ENCODE results near the gene LDB3.
A peak's percentile ranks its signal among the peaks of the same experiment; 100 is the strongest.

LDB3 gene

DNA sequence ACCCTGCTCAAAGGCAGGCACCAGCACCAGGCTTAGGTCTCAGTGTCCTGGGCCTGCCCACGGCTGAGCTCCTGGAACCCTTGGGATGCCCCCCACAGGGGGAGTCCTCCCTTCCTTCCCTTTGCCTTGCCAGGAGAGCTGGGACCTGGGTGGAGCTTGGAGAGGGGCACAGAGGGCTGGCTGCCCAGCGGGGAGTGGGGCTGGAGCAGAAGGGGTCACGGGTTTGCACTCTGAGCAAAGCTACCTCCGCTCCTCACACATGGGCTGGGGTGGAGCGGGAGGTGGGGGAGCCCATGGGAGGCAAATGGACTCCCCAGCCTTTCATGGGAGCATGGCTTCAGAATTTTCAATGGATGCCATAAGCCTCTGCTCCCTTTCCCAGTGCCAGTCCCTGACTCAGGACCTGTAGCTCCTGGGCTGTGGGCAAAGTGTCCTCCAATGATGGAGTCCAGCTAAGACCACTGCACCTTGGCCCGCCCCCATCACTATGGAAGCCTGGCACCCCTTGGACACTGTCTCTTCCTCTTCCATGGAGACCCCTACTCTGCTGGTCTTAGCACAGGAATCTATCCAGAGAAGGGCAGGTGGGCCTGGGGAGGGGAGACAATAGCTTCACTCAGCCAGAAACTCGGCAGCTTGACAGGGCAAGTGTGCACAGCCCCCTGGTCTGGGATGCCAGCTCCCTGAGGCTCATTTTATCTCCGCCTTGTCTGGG, 39.9 kb downstream of the LDB3 start:
- no peak overlapping the region for H3K4me3 ChIP-seq
- no peak overlapping the region for H3K27ac ChIP-seq
- TF ChIP-seq FOXP2 (optimal IDR thresholded peaks at IDR 0.05; ENCODE audit: control extremely low read depth, extremely low read length, insufficient read depth): no peak
- no peak for TF ChIP-seq POLR2AphosphoS5 (IDR thresholded peaks at IDR 0.05; ENCODE audit: borderline replicate concordance, low read depth, low read length)
- TF ChIP-seq EZH2 (IDR thresholded peaks at IDR 0.05): no peak
- H3K9me3 ChIP-seq (ENCODE audit: low read depth, low read length): no peaks in the 10 kb centered on the region
- no peaks in the 10 kb centered on the region for H3K36me3 ChIP-seq (ENCODE audit: insufficient read depth, low read length)
- DNase-seq (ENCODE audit: low read depth, low spot score): no peak
- no peak overlapping the region for H3K9ac ChIP-seq (ENCODE audit: insufficient read length)

DNA sequence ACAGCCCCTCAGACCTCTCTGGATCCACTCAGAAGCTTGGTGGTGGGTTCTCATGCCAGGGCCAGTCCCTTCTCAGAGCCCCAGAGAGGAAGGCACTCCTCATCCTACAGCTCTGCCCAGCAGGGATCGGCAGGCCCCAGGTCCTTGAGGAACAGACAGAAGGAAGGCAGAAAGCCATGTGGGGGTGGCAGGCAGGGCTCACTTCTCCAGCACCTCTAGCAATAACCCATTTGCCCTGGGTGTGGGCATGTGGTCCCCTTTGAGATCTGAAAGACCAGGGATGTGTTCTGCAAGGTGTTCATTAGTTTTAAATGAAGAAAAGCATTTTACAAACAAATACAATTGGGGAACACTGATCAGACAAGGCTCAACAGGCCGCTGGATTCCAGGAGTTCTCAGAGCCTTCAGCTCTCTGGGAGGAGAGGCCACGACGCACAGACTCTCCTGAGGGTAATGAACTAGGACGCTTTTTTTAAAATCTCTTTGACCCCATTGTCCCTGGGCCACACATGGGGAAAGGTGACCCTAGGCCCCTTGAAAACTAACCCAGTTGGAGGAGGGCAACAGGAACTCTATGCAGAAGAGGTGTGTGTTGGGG, 40.6 kb downstream of the LDB3 start:
- no peak overlapping the region for H3K4me3 ChIP-seq
- H3K9me3 ChIP-seq (ENCODE audit: low read depth, low read length): no peaks in the 10 kb centered on the region
- no peak for TF ChIP-seq POLR2AphosphoS5 (IDR thresholded peaks at IDR 0.05; ENCODE audit: borderline replicate concordance, low read depth, low read length)
- TF ChIP-seq FOXP2 (optimal IDR thresholded peaks at IDR 0.05; ENCODE audit: control extremely low read depth, extremely low read length, insufficient read depth): no peak
- no peak for TF ChIP-seq EZH2 (IDR thresholded peaks at IDR 0.05)
- H3K27ac ChIP-seq: no peak overlapping the region
- no peak overlapping the region for H3K9ac ChIP-seq (ENCODE audit: insufficient read length)
- no peak for DNase-seq (ENCODE audit: low read depth, low spot score)
- no peaks in the 10 kb centered on the region for H3K36me3 ChIP-seq (ENCODE audit: insufficient read depth, low read length)

GRCh38 chr10:86709396-86710185, 41.3 kb downstream of the LDB3 start:
- Histone ChIP-seq H3K27ac (no peak overlapping the region), H3K36me3 (ENCODE audit: insufficient read depth, low read length) (no peaks in the 10 kb centered on the region), H3K9ac (ENCODE audit: insufficient read length) (no peak overlapping the region), H3K4me3 (no peak overlapping the region), H3K9me3 (ENCODE audit: low read depth, low read length) (no peaks in the 10 kb centered on the region)
- DNase-seq (ENCODE audit: low read depth, low spot score): no peak
- TF ChIP-seq FOXP2 (optimal IDR thresholded peaks at IDR 0.05; ENCODE audit: control extremely low read depth, extremely low read length, insufficient read depth) (no peak), EZH2 (IDR thresholded peaks at IDR 0.05) (no peak), POLR2AphosphoS5 (IDR thresholded peaks at IDR 0.05; ENCODE audit: borderline replicate concordance, low read depth, low read length) (no peak)

DNA sequence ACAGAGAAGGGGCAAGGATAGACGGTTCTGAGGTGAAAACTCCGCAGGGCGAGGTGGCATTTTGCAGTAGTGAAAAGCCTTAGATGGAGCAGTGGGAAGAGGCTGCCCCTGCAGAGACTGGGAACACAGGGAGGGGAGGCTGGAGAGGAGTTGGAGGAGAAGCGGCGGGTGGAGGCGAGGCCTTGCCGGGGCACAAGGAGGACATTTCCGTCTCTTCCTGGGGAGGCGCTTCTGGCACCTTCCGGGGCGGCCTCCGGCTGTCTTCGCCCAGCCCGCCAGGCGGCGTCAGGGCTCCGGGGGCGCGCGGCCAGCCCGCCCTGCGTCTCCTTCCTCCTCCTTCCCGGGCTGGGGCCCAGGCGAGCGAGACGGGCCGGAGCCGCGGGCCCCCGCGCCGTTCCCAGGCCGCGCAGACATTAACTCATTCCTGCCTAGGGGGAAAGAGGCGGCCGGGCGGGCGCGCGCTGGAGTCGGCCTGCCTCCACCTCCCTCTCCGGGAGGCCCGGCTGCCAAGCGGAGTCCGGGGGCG, 42.7 kb downstream of the LDB3 start:
- Histone ChIP-seq H3K9me3 (ENCODE audit: low read depth, low read length) (no peaks in the 10 kb centered on the region), H3K27ac (no peak overlapping the region; the same call in 1 of the 2 replicates), H3K4me3 (peak overlapping the region; percentile 71), H3K9ac (ENCODE audit: insufficient read length) (peak overlapping the region; percentile 71), H3K36me3 (ENCODE audit: insufficient read depth, low read length) (no peaks in the 10 kb centered on the region)
- DNase-seq (ENCODE audit: low read depth, low spot score): no peak
- TF ChIP-seq FOXP2 (optimal IDR thresholded peaks at IDR 0.05; ENCODE audit: control extremely low read depth, extremely low read length, insufficient read depth) (no peak), EZH2 (IDR thresholded peaks at IDR 0.05) (no peak)

GRCh38 chr10:86711513-86712316, 43.4 kb downstream of the LDB3 start:
- H3K27ac ChIP-seq: no peak overlapping the region; the same call in 1 of the 2 replicates
- peak overlapping the region; percentile 71 for H3K9ac ChIP-seq (ENCODE audit: insufficient read length)
- H3K36me3 ChIP-seq (ENCODE audit: insufficient read depth, low read length): no peaks in the 10 kb centered on the region
- peak overlapping the region; percentile 71 for H3K4me3 ChIP-seq
- no peak for DNase-seq (ENCODE audit: low read depth, low spot score)
- no peaks in the 10 kb centered on the region for H3K9me3 ChIP-seq (ENCODE audit: low read depth, low read length)
- no peak for TF ChIP-seq EZH2 (IDR thresholded peaks at IDR 0.05)
- no peak for TF ChIP-seq POLR2AphosphoS5 (IDR thresholded peaks at IDR 0.05; ENCODE audit: borderline replicate concordance, low read depth, low read length)
- no peak for TF ChIP-seq FOXP2 (optimal IDR thresholded peaks at IDR 0.05; ENCODE audit: control extremely low read depth, extremely low read length, insufficient read depth)

- Histone ChIP-seq H3K4me3 (no peak overlapping the region), H3K9me3 (ENCODE audit: low read depth, low read length) (no peaks in the 10 kb centered on the region), H3K9ac (ENCODE audit: insufficient read length) (no peak overlapping the region), H3K36me3 (ENCODE audit: insufficient read depth, low read length) (no peaks in the 10 kb centered on the region), H3K27ac (no peak overlapping the region)
- DNase-seq (ENCODE audit: low read depth, low spot score): no peak
- no peak for TF ChIP-seq FOXP2 (optimal IDR thresholded peaks at IDR 0.05; ENCODE audit: control extremely low read depth, extremely low read length, insufficient read depth)
- TF ChIP-seq EZH2 (IDR thresholded peaks at IDR 0.05): no peak
- no peak for TF ChIP-seq POLR2AphosphoS5 (IDR thresholded peaks at IDR 0.05; ENCODE audit: borderline replicate concordance, low read depth, low read length)
Observed at GRCh38 chr10:86712317-86712707, 44.0 kb downstream of the LDB3 start.

GRCh38 chr10:86715156-86715795, 47.0 kb downstream of the LDB3 start:
- Histone ChIP-seq H3K9ac (ENCODE audit: insufficient read length) (no peak overlapping the region), H3K36me3 (ENCODE audit: insufficient read depth, low read length) (no peaks in the 10 kb centered on the region), H3K4me3 (no peak overlapping the region), H3K9me3 (ENCODE audit: low read depth, low read length) (no peaks in the 10 kb centered on the region), H3K27ac (no peak overlapping the region)
- no peak for TF ChIP-seq FOXP2 (optimal IDR thresholded peaks at IDR 0.05; ENCODE audit: control extremely low read depth, extremely low read length, insufficient read depth)
- no peak for TF ChIP-seq POLR2AphosphoS5 (IDR thresholded peaks at IDR 0.05; ENCODE audit: borderline replicate concordance, low read depth, low read length)
- no peak for TF ChIP-seq EZH2 (IDR thresholded peaks at IDR 0.05)
- no peak for DNase-seq (ENCODE audit: low read depth, low spot score)

Data from SK-N-MC (cell line).